DOHH2 (cell line): ENCODE data around the gene CLEC7A.

ENCODE experiments used
- EZH2phosphoT487 ChIP-seq: fragments of 200-600 bp; sonication (generic); IDR thresholded peaks from 2 replicates; pipeline ENCODE4 v1.6.1; 2017; ENCODE audit warnings: borderline replicate concordance, mild to moderate bottlenecking, antibody characterized with exemption, low read length, moderate library complexity, mixed read lengths
- TF ChIP-seq, protein P1 (sequence below): fragments of 200-600 bp; sonication (generic); IDR thresholded peaks from one replicate; pipeline ENCODE4 v1.5.1; 2014; ENCODE audit warnings: antibody characterized with exemption, mild to moderate bottlenecking, low read depth, low read length; ENCODE audit not compliant: poor library complexity, severe bottlenecking

DNA sequence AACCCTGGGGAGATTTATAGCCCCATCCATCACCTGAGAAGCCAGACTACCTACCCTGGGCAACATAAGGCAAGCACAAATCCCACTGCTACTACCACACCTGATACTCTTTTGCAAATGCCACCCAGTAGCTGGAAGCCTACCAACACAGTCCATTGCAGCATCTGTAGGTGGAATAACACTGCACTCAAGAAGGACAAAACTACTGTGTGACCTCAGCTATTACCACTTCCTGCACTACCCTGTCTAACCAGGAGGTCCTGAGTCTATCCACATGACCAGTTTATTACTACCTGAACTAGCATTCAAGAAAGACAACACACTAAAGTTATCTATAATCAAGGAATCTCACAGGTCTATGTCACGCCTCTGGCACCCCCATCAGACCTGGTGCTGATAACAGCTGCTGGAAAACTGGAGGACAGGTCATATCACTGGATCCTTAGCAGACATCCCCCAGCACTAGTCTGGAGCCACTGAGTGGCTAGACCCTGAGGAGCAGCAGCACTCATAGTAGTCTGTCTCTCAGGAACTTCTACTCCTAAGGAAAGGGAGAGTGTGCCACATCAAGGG is 28.3 kb downstream of the CLEC7A start:
- TF ChIP-seq, protein P1, sequence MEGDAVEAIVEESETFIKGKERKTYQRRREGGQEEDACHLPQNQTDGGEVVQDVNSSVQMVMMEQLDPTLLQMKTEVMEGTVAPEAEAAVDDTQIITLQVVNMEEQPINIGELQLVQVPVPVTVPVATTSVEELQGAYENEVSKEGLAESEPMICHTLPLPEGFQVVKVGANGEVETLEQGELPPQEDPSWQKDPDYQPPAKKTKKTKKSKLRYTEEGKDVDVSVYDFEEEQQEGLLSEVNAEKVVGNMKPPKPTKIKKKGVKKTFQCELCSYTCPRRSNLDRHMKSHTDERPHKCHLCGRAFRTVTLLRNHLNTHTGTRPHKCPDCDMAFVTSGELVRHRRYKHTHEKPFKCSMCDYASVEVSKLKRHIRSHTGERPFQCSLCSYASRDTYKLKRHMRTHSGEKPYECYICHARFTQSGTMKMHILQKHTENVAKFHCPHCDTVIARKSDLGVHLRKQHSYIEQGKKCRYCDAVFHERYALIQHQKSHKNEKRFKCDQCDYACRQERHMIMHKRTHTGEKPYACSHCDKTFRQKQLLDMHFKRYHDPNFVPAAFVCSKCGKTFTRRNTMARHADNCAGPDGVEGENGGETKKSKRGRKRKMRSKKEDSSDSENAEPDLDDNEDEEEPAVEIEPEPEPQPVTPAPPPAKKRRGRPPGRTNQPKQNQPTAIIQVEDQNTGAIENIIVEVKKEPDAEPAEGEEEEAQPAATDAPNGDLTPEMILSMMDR = no peak
- no peak for TF ChIP-seq EZH2phosphoT487
